T-helper 17 cell (primary cell): ENCODE data around the gene PMEPA1. TPM values are rescaled to one million over a fixed set of nuclear protein-coding genes. Genes with fewer than 3 reads are reported as not detected.

ENCODE experiments used
- ATAC-seq: fragments of 150-1000 bp; cut with Tn5 transposase; 2 replicates; pipeline ENCODE4 v1.10.0; 2021; ENCODE audit warnings: mild to moderate bottlenecking, moderate library complexity
- DNase-seq, 3 donors: peaks; one replicate each; pipeline versions ENCODE4 v3.0.0 to v3.0.0-alpha.2; 2020 to 2021
- H3K9me3 ChIP-seq: one replicate; pipeline ENCODE4 v1.7.0; 2013; ENCODE audit warnings: low read length, mild to moderate bottlenecking; ENCODE audit not compliant: control insufficient read depth, poor library complexity, severe bottlenecking
- H3K27ac Mint-ChIP-seq: one replicate; pipeline ENCODE4 v1.8.0; 2022; ENCODE audit warnings: mild to moderate bottlenecking, moderate library complexity, mixed read lengths
- H3K27me3 Mint-ChIP-seq: one replicate; pipeline ENCODE4 v1.8.0; 2022; ENCODE audit warnings: mixed read lengths
- H3K36me3 Mint-ChIP-seq: one replicate; pipeline ENCODE4 v1.8.0; 2022; ENCODE audit warnings: low read depth, mixed read lengths
- H3K4me1 Mint-ChIP-seq: one replicate; pipeline ENCODE4 v1.8.0; 2022; ENCODE audit warnings: mild to moderate bottlenecking, mixed read lengths
- H3K4me3 Mint-ChIP-seq: one replicate; pipeline ENCODE4 v1.8.0; 2022; ENCODE audit warnings: mild to moderate bottlenecking, moderate library complexity, mixed read lengths
- total RNA-seq, 4 donors: library from RNA in 2 of 4; stranded (reverse) in 2 of 4; gene quantifications; one replicate each; pipeline ENCODE4 v1.2.3 and lab custom pipeline; 2022 to 2026

PMEPA1 gene
- total RNA-seq, 2 donors from 2014 or later = 4.5 to 5.8 TPM

GRCh38 chr20:57680934-57681914, 28.6 kb downstream of the PMEPA1 start:
- H3K4me1 Mint-ChIP-seq = peaks cover 28% of the 10 kb centered on the region
- H3K4me3 Mint-ChIP-seq = peak overlapping the region; percentile 15
- DNase-seq (peak in 1 of 3 donors; percentile 27), ATAC-seq (peak; percentile 77)
- H3K36me3 Mint-ChIP-seq = peaks cover 2% of the 10 kb centered on the region
- H3K9me3 ChIP-seq = no peaks in the 10 kb centered on the region
- peaks cover 34% of the 10 kb centered on the region for H3K27me3 Mint-ChIP-seq
- peak overlapping the region; percentile 79 for H3K27ac Mint-ChIP-seq

- Mint-ChIP-seq H3K4me1 (peaks cover 26% of the 10 kb centered on the region), H3K36me3 (peaks cover 2% of the 10 kb centered on the region), H3K27me3 (peaks cover 39% of the 10 kb centered on the region), H3K4me3 (peak overlapping the region; percentile 15), H3K27ac (peak overlapping the region; percentile 79)
- H3K9me3 ChIP-seq = no peaks in the 10 kb centered on the region
- ATAC-seq (peak; percentile 60), DNase-seq (no peak)
Measured at GRCh38 chr20:57680131-57680716, 29.6 kb downstream of the PMEPA1 start.

GRCh38 chr20:57679113-57679512, 30.7 kb downstream of the PMEPA1 start:
- H3K9me3 ChIP-seq = no peaks in the 10 kb centered on the region
- DNase-seq = no peak
- Mint-ChIP-seq H3K27ac (peak overlapping the region; percentile 37), H3K4me1 (peaks cover 26% of the 10 kb centered on the region), H3K27me3 (peaks cover 39% of the 10 kb centered on the region), H3K36me3 (peaks cover 2% of the 10 kb centered on the region), H3K4me3 (no peak overlapping the region)
- no peak for ATAC-seq

- Mint-ChIP-seq H3K36me3 (peaks cover 2% of the 10 kb centered on the region), H3K27ac (no peak overlapping the region), H3K4me1 (peaks cover 26% of the 10 kb centered on the region), H3K27me3 (peaks cover 39% of the 10 kb centered on the region), H3K4me3 (no peak overlapping the region)
- DNase-seq (no peak), ATAC-seq (no peak)
- no peaks in the 10 kb centered on the region for H3K9me3 ChIP-seq
Measured at GRCh38 chr20:57678340-57678739, 31.5 kb downstream of the PMEPA1 start.

- H3K9me3 ChIP-seq = no peaks in the 10 kb centered on the region
- Mint-ChIP-seq H3K27me3 (peaks cover 39% of the 10 kb centered on the region), H3K4me1 (peaks cover 26% of the 10 kb centered on the region), H3K36me3 (peaks cover 2% of the 10 kb centered on the region), H3K4me3 (no peak overlapping the region), H3K27ac (no peak overlapping the region)
- ATAC-seq (no peak), DNase-seq (no peak)
Measured at GRCh38 chr20:57677584-57677982, 32.2 kb downstream of the PMEPA1 start.

- H3K9me3 ChIP-seq = no peaks in the 10 kb centered on the region
- ATAC-seq (no peak), DNase-seq (no peak)
- Mint-ChIP-seq H3K27ac (no peak overlapping the region), H3K4me1 (peaks cover 24% of the 10 kb centered on the region), H3K4me3 (no peak overlapping the region), H3K27me3 (peaks cover 37% of the 10 kb centered on the region), H3K36me3 (peaks cover 2% of the 10 kb centered on the region)
Measured at GRCh38 chr20:57676589-57677583, 32.9 kb downstream of the PMEPA1 start.

GRCh38 chr20:57675773-57676172, 34.0 kb downstream of the PMEPA1 start:
- no peak overlapping the region for H3K27ac Mint-ChIP-seq
- ATAC-seq (no peak), DNase-seq (no peak)
- H3K4me1 Mint-ChIP-seq = peaks cover 16% of the 10 kb centered on the region
- no peaks in the 10 kb centered on the region for H3K9me3 ChIP-seq
- peaks cover 2% of the 10 kb centered on the region for H3K36me3 Mint-ChIP-seq
- no peak overlapping the region for H3K4me3 Mint-ChIP-seq
- peaks cover 33% of the 10 kb centered on the region for H3K27me3 Mint-ChIP-seq

GRCh38 chr20:57672953-57673575, 36.8 kb downstream of the PMEPA1 start:
- ATAC-seq (no peak), DNase-seq (no peak)
- H3K4me1 Mint-ChIP-seq = peaks cover 18% of the 10 kb centered on the region

GRCh38 chr20:57672164-57672563, 37.7 kb downstream of the PMEPA1 start:
- no peak overlapping the region for H3K27ac Mint-ChIP-seq
- no peaks in the 10 kb centered on the region for H3K36me3 Mint-ChIP-seq
- ATAC-seq (peak; percentile 44), DNase-seq (no peak)
- H3K4me1 Mint-ChIP-seq = peaks cover 10% of the 10 kb centered on the region
- no peaks in the 10 kb centered on the region for H3K9me3 ChIP-seq
- peaks cover 14% of the 10 kb centered on the region for H3K27me3 Mint-ChIP-seq
- no peak overlapping the region for H3K4me3 Mint-ChIP-seq

More at GRCh38 chr20:57672953-57673575, 36.8 kb downstream of the PMEPA1 start:
- H3K36me3 Mint-ChIP-seq = peaks cover 2% of the 10 kb centered on the region
- no peaks in the 10 kb centered on the region for H3K9me3 ChIP-seq
- H3K27ac Mint-ChIP-seq = no peak overlapping the region
- peaks cover 18% of the 10 kb centered on the region for H3K27me3 Mint-ChIP-seq
- no peak overlapping the region for H3K4me3 Mint-ChIP-seq

GRCh38 chr20:57671662-57672061, 38.2 kb downstream of the PMEPA1 start:
- no peaks in the 10 kb centered on the region for H3K36me3 Mint-ChIP-seq
- H3K4me1 Mint-ChIP-seq = peaks cover 8% of the 10 kb centered on the region
- H3K27ac Mint-ChIP-seq = no peak overlapping the region

GRCh38 chr20:57671072-57671391, 38.8 kb downstream of the PMEPA1 start:
- peaks cover 6% of the 10 kb centered on the region for H3K4me1 Mint-ChIP-seq
- ATAC-seq = no peak
- no peak overlapping the region for H3K27ac Mint-ChIP-seq
- no peak for DNase-seq
- no peaks in the 10 kb centered on the region for H3K36me3 Mint-ChIP-seq
- peaks cover 3% of the 10 kb centered on the region for H3K27me3 Mint-ChIP-seq
- no peak overlapping the region for H3K4me3 Mint-ChIP-seq
- no peaks in the 10 kb centered on the region for H3K9me3 ChIP-seq

More at GRCh38 chr20:57671662-57672061, 38.2 kb downstream of the PMEPA1 start:
- Mint-ChIP-seq H3K27me3 (peaks cover 9% of the 10 kb centered on the region), H3K4me3 (no peak overlapping the region)
- ATAC-seq (no peak), DNase-seq (no peak)
- H3K9me3 ChIP-seq = no peaks in the 10 kb centered on the region

GRCh38 chr20:57670288-57671071, 39.3 kb downstream of the PMEPA1 start:
- Mint-ChIP-seq H3K4me3 (peak overlapping the region; percentile 52), H3K27ac (no peak overlapping the region), H3K4me1 (peaks cover 6% of the 10 kb centered on the region), H3K36me3 (no peaks in the 10 kb centered on the region), H3K27me3 (no peaks in the 10 kb centered on the region)
- H3K9me3 ChIP-seq = no peaks in the 10 kb centered on the region
- ATAC-seq (no peak), DNase-seq (no peak)
